ENCODE measurements around the gene MAPK7. TPM values are rescaled to one million over a fixed set of nuclear protein-coding genes. Genes with fewer than 3 reads are reported as not detected.

The MAPK7 gene
- total and polyA plus RNA-seq, 2 of the 8 experiments (the other 6 are each of a cell fraction or from before 2014, with no cell fraction given): 15.2 to 28.1 TPM

- peaks cover 2% of the 10 kb centered on the region; the same call in 1 of the 2 replicates for H3K79me1 ChIP-seq (ENCODE audit: low read depth, low read length)
- no peak overlapping the region for H2BK5ac ChIP-seq (ENCODE audit: low read depth, low read length)
- no peak overlapping the region for H4K5ac ChIP-seq (ENCODE audit: insufficient read length, low read depth, low read length)
- H2AK5ac ChIP-seq (ENCODE audit: low read depth, low read length): no peak overlapping the region
- H3K4me3 ChIP-seq (ENCODE audit: extremely low read depth in 1 of 4, insufficient read depth in 2 of 4, low read depth in 3 of 4, low read length in 4 of 4): no peak overlapping the region
- no peak overlapping the region for H3K4me2 ChIP-seq (ENCODE audit: insufficient read depth in 1 of 2, low read depth in 2 of 2, low read length in 2 of 2)
- peaks cover 0 to 3% (median under 1%) of the 10 kb centered on the region in 4 experiments; a peak in 3 of 7 replicates for H3K4me1 ChIP-seq (replicated peaks in 1 of 4; ENCODE audit: control insufficient read depth in 3 of 4, insufficient read depth in 4 of 4, low read length in 3 of 4)
- peaks cover 0 to 7% (median 0%) of the 10 kb centered on the region in 4 experiments; a peak in 1 of 8 replicates for H3K36me3 ChIP-seq (ENCODE audit: control insufficient read depth in 2 of 4, insufficient read depth in 4 of 4, low read length in 3 of 4)
- no peaks in the 10 kb centered on the region for H3K79me2 ChIP-seq (ENCODE audit: control insufficient read depth in 1 of 2, insufficient read depth in 2 of 2, low read length in 2 of 2)
- no peak overlapping the region for H3K9ac ChIP-seq (replicated peaks in 1 of 4; ENCODE audit: extremely low read depth in 1 of 4, low read depth in 3 of 4, low read length in 3 of 4)
- no peak overlapping the region for H4K91ac ChIP-seq (replicated peaks; ENCODE audit: insufficient read length, low read length)
- no peak overlapping the region for H3K23ac ChIP-seq (ENCODE audit: insufficient read length)
- peaks cover 0 to 4% of the 10 kb centered on the region in 2 experiments for H4K20me1 ChIP-seq (replicated peaks in 1 of 2; ENCODE audit: control insufficient read depth in 1 of 2, insufficient read depth in 2 of 2, low read length in 2 of 2)
- no peak overlapping the region for H3K4ac ChIP-seq (replicated peaks; ENCODE audit: insufficient read length, low read depth, low read length)
- FAIRE-seq: no peak
- 89% methylated on average over 7 of the region's 7 CpGs; no CpG with 5 or more reads in 1 of the 2 experiments for WGBS, 2 experiments (ENCODE audit: extremely low coverage in 1 of 2, insufficient coverage in 1 of 2, insufficient read length in 1 of 2, insufficient replicate concordance in 2 of 2, low coverage in 1 of 2, low lambda C conversion rate in 2 of 2, missing lambda C conversion rate in 1 of 2)
- H4K8ac ChIP-seq (ENCODE audit: extremely low read depth, insufficient read depth, low read length): no peak overlapping the region
- H2BK20ac ChIP-seq (ENCODE audit: low read length): no peak overlapping the region
- peaks cover 6% of the 10 kb centered on the region; the same call in 1 of the 2 replicates for H3K23me2 ChIP-seq (ENCODE audit: low read depth, low read length)
- no peaks in the 10 kb centered on the region for H3K27me3 ChIP-seq (replicated peaks in 1 of 4; ENCODE audit: control insufficient read depth in 3 of 4, extremely low read depth in 1 of 4, insufficient read depth in 3 of 4, low read length in 3 of 4)
- no peak overlapping the region for H2AFZ ChIP-seq (ENCODE audit: low read length)
- H3K27ac ChIP-seq (ENCODE audit: low read depth, low read length): no peak overlapping the region
- no peak overlapping the region for H3K18ac ChIP-seq (ENCODE audit: extremely low read depth, low read length)
- no peak overlapping the region for H3K14ac ChIP-seq (ENCODE audit: insufficient read length)
- POLR2A ChIA-PET (ENCODE audit: partially characterized antibody): interaction anchor here (1.3 to 2.0 kb wide), 2 partner anchors 13 to 15 kb away, joined by 5 to 6 read pairs; no protein-coding TSS in a partner anchor
- no peak overlapping the region for H2BK120ac ChIP-seq (replicated peaks; ENCODE audit: low read depth, low read length)
- no peak overlapping the region for H2BK12ac ChIP-seq (ENCODE audit: low read depth, low read length)
- H2BK15ac ChIP-seq (ENCODE audit: low read length): no peak overlapping the region
- no peak for DNase-seq (ENCODE audit: low read depth in 1 of 2, low spot score in 2 of 2)
- no peak overlapping the region for H3K56ac ChIP-seq (replicated peaks; ENCODE audit: insufficient read length, low read depth, low read length)
- no peaks in the 10 kb centered on the region for H3K9me3 ChIP-seq (ENCODE audit: insufficient read depth in 2 of 2, low read depth in 1 of 2, low read length in 1 of 2)
- CTCF ChIA-PET (ENCODE audit: partially characterized antibody): interaction anchor here (1.1 kb wide), 1 partner anchor 68 kb away, joined by 3 read pairs; no protein-coding TSS in a partner anchor
- TF ChIP-seq POLR2A (IDR thresholded peaks at IDR 0.05; ENCODE audit: control extremely low read depth in 1 of 2, low read depth in 2 of 2, low read length in 2 of 2) (no peak), EZH2 (IDR thresholded peaks at IDR 0.05; ENCODE audit: low read depth, low read length, severe bottlenecking) (no peak), JUND (IDR thresholded peaks at IDR 0.05; ENCODE audit: low read length) (no peak), GABPA (IDR thresholded peaks at IDR 0.05; ENCODE audit: borderline replicate concordance, insufficient read depth, low read length) (no peak), TCF12 (IDR thresholded peaks at IDR 0.05; ENCODE audit: low read depth, low read length) (no peak), POLR2AphosphoS5 (IDR thresholded peaks at IDR 0.05; ENCODE audit: low read depth, low read length) (no peak), EGR1 (IDR thresholded peaks at IDR 0.05; ENCODE audit: borderline replicate concordance, low read depth, low read length) (no peak), TAF1 (IDR thresholded peaks at IDR 0.05; ENCODE audit: low read depth, low read length) (no peak), ASH2L (IDR thresholded peaks at IDR 0.05; ENCODE audit: low read length) (no peak), CHD2 (IDR thresholded peaks at IDR 0.05; ENCODE audit: low read length) (no peak), BCL11A (IDR thresholded peaks at IDR 0.05; ENCODE audit: low read depth in 2 of 2, low read length in 2 of 2) (no peak), SIRT6 (IDR thresholded peaks at IDR 0.05; ENCODE audit: low read length) (no peak), SIX5 (IDR thresholded peaks at IDR 0.05; ENCODE audit: low read depth, low read length) (no peak), SAP30 (IDR thresholded peaks at IDR 0.05; ENCODE audit: insufficient read depth, insufficient replicate concordance, low read length) (no peak), RXRA (IDR thresholded peaks at IDR 0.05; ENCODE audit: insufficient read depth, low read depth, low read length) (no peak), GTF2F1 (IDR thresholded peaks at IDR 0.05; ENCODE audit: borderline replicate concordance, low read depth, low read length) (no peak)
These were observed 20.9 kb upstream of the MAPK7 start for GRCh38 chr17:19357351-19357750.

All from H1 (cell line).